ENCODE results near the gene INCENP.

Gene INCENP

DNA sequence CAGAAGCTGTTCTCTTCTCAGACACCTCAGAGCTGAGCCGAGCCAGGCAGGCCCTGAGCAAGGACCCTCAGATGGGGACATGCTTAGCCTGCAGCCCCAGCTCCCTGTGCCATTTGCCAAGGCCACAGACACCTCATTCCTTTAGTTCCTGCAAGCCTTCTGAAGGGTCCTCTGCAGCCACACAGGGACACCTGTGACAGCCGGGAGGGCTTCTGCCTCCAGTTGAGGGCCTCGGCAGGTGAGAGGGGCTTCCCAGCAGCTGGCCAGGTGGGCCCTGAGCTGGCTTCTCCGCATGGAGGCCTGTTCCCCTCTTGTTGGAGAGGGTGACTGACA, 18.2 kb downstream of the INCENP start:
- TF ChIP-seq, protein P1, sequence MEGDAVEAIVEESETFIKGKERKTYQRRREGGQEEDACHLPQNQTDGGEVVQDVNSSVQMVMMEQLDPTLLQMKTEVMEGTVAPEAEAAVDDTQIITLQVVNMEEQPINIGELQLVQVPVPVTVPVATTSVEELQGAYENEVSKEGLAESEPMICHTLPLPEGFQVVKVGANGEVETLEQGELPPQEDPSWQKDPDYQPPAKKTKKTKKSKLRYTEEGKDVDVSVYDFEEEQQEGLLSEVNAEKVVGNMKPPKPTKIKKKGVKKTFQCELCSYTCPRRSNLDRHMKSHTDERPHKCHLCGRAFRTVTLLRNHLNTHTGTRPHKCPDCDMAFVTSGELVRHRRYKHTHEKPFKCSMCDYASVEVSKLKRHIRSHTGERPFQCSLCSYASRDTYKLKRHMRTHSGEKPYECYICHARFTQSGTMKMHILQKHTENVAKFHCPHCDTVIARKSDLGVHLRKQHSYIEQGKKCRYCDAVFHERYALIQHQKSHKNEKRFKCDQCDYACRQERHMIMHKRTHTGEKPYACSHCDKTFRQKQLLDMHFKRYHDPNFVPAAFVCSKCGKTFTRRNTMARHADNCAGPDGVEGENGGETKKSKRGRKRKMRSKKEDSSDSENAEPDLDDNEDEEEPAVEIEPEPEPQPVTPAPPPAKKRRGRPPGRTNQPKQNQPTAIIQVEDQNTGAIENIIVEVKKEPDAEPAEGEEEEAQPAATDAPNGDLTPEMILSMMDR (IDR thresholded peaks at IDR 0.05; ENCODE audit: extremely low read depth, missing control alignments): no peak
- no peak for DNase-seq (ENCODE audit: low spot score)

- TF ChIP-seq, protein P1 (IDR thresholded peaks at IDR 0.05; ENCODE audit: extremely low read depth, missing control alignments): no peak
Measured at GRCh38 chr11:62142921-62143320, 19.1 kb downstream of the INCENP start.

GRCh38 chr11:62143727-62144126, 19.9 kb downstream of the INCENP start:
- TF ChIP-seq, protein P1 (IDR thresholded peaks at IDR 0.05; ENCODE audit: extremely low read depth, missing control alignments): no peak
- DNase-seq (ENCODE audit: low spot score): no peak

More at GRCh38 chr11:62142921-62143320, 19.1 kb downstream of the INCENP start:
- no peak for DNase-seq (ENCODE audit: low spot score)

DNA sequence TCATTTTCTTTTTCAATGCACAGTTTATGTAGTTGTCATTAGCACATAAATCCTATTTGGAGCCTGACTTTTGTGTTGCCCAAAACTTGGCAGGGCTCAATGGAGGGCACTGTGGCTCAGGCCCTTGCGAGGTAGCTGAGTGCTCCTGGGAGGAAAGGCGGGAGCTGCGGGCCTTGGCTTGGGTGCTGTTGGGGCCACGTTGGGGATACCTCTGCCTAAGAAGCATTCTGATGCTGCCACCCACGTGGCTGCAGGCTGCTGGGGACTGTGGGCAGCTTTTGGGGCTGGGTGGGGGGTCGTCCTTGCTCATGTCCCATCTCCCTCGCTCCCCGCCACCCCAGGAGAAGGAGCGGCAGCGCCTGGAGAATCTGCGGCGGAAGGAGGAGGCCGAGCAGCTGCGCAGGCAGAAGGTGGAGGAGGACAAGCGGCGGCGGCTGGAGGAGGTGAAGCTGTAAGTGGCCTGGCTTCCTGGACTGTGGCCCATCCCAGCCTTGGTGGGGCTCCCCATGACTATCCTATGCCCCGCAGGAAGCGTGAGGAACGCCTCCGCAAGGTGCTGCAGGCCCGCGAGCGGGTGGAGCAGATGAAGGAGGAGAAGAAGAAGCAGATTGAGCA, 20.9 kb downstream of the INCENP start:
- TF ChIP-seq, protein P1 (IDR thresholded peaks at IDR 0.05; ENCODE audit: extremely low read depth, missing control alignments): no peak
- no peak for DNase-seq (ENCODE audit: low spot score)

GRCh38 chr11:62145261-62145871, 21.6 kb downstream of the INCENP start:
- TF ChIP-seq, protein P1 (IDR thresholded peaks at IDR 0.05; ENCODE audit: extremely low read depth, missing control alignments): no peak
- DNase-seq (ENCODE audit: low spot score): no peak

DNA sequence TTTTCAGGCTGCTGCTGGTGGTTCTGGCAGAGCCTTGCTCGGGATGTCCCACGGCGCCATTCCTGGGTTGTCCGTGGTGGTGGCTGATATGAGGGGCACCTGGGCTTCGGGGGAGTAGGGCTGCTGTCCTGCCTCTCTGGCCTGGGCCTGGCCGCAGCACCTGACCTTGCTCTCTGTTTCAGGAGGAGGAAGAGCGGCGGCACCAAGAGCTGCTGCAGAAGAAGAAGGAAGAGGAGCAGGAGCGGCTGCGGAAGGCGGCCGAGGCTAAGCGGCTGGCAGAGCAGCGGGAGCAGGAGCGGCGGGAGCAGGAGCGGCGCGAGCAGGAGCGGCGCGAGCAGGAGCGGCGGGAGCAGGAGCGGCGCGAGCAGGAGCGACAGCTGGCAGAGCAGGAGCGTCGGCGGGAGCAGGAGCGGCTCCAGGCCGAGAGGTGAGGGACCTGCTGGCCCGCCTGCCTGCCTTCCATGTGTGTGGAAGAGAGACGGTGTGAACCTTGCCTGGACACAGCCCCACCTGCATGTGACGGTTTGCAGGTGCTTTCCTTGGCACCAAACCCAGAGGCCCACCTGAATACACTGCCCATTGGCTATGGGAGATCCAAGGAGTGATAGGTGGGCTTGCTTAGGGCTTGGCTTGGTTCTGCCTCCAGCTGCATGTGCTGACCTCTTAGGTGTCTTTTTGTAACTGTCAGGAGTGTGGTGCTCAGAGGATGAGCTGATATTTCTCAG, 22.8 kb downstream of the INCENP start:
- TF ChIP-seq, protein P1 (IDR thresholded peaks at IDR 0.05; ENCODE audit: extremely low read depth, missing control alignments): no peak
- no peak for DNase-seq (ENCODE audit: low spot score)

- no peak for DNase-seq (ENCODE audit: low spot score)
- TF ChIP-seq, protein P1 (IDR thresholded peaks at IDR 0.05; ENCODE audit: extremely low read depth, missing control alignments): no peak
Measured at GRCh38 chr11:62147545-62147944, 23.7 kb downstream of the INCENP start.
